CD4-positive, alpha-beta memory T cell (primary cell): ENCODE measurements around the gene CARD10. TPM values are rescaled to one million over a fixed set of nuclear protein-coding genes. Genes with fewer than 3 reads are reported as not detected.

Source experiments
- CTCF ChIA-PET: fragments of 350-600 bp; sonication (Branson Sonifier 250); formaldehyde crosslinking; loops from one replicate; lab custom pipeline; 2021; ENCODE audit warnings: inconsistent platforms; ENCODE audit not compliant: partially characterized antibody; lab: Charles Lee
- POLR2A ChIA-PET: fragments of 350-600 bp; sonication (Branson Sonifier 250); formaldehyde crosslinking; loops from one replicate; lab custom pipeline; 2021; ENCODE audit not compliant: partially characterized antibody; lab: Charles Lee
- DNase-seq, 5 donors: peaks; one replicate each; pipeline versions ENCODE4 v3.0.0 to v3.0.0-alpha.2; 2020 to 2022; ENCODE audit warnings: mixed read lengths in 1 of 5
- H3K27ac ChIP-seq: one replicate; pipeline ENCODE4 v1.7.0; 2013; ENCODE audit warnings: low read depth, low read length
- H3K27me3 ChIP-seq: 2 replicates; pipeline ENCODE4 v1.7.0; 2013; ENCODE audit warnings: mild to moderate bottlenecking, low read length, moderate library complexity; ENCODE audit not compliant: insufficient read depth
- H3K36me3 ChIP-seq: 2 replicates; pipeline ENCODE4 v1.7.0; 2013; ENCODE audit warnings: mild to moderate bottlenecking, low read length, moderate library complexity; ENCODE audit not compliant: insufficient read depth
- H3K4me1 ChIP-seq: 2 replicates; pipeline ENCODE4 v1.7.0; 2013; ENCODE audit warnings: mild to moderate bottlenecking, low read length, moderate library complexity; ENCODE audit not compliant: insufficient read depth
- H3K4me3 ChIP-seq, 2 donors: one replicate each; pipeline ENCODE4 v1.7.0; 2013; ENCODE audit warnings: low read length in 2 of 2, mild to moderate bottlenecking in 1 of 2
- H3K9me3 ChIP-seq, 2 donors: one replicate each; pipeline ENCODE4 v1.7.0; 2013; ENCODE audit warnings: low read length in 2 of 2, control low read depth in 1 of 2; ENCODE audit not compliant: control insufficient read depth in 1 of 2
- H3K27ac Mint-ChIP-seq, 7 donors: one replicate each; pipeline ENCODE4 v1.8.0; 2020 to 2021; ENCODE audit warnings: mixed read lengths in 7 of 7, mild to moderate bottlenecking in 6 of 7, inconsistent platforms in 3 of 7, moderate library complexity in 3 of 7
- H3K27me3 Mint-ChIP-seq, 2 donors: one replicate each; pipeline ENCODE4 v1.8.0; 2020 to 2021; ENCODE audit warnings: mixed read lengths in 2 of 2
- H3K36me3 Mint-ChIP-seq, 2 donors: one replicate each; pipeline ENCODE4 v1.8.0; 2020 to 2021; ENCODE audit warnings: mixed read lengths in 2 of 2, inconsistent platforms in 1 of 2, mild to moderate bottlenecking in 1 of 2
- H3K4me1 Mint-ChIP-seq, 4 donors: one replicate each; pipeline ENCODE4 v1.8.0; 2020 to 2021; ENCODE audit warnings: mixed read lengths in 4 of 4, mild to moderate bottlenecking in 1 of 4
- H3K4me3 Mint-ChIP-seq, 8 donors: one replicate each; pipeline ENCODE4 v1.8.0; 2020 to 2021; ENCODE audit warnings: mixed read lengths in 8 of 8, mild to moderate bottlenecking in 7 of 8, moderate library complexity in 6 of 8, inconsistent platforms in 3 of 8
- H3K9me3 Mint-ChIP-seq, 8 donors: one replicate each; pipeline ENCODE4 v1.8.0; 2020 to 2021; ENCODE audit warnings: mixed read lengths in 8 of 8, mild to moderate bottlenecking in 5 of 8, inconsistent platforms in 3 of 8, moderate library complexity in 1 of 8
- intact Hi-C: fragments of 100-400 bp; cut with micrococcal nuclease; formaldehyde crosslinking; loops from one replicate; pipeline ENCODE4 v1.15.1; 2023
- polyA plus RNA-seq, 2 donors: library from polyadenylated mRNA; unstranded; fragments of 300-500 nt; fragmentation: Illumina TruSeq; gene quantifications; one replicate each; pipeline ENCODE4 v1.2.3, GENCODE V29; 2021
- total RNA-seq, 2 experiments: library from RNA; stranded (reverse); gene quantifications; one replicate each; pipeline ENCODE4 v1.2.3, GENCODE V29; 2021

Gene CARD10
- total and polyA plus RNA-seq, 4 experiments from 2014 or later, result 0.42 to 0.61 TPM; not detected in 2

GRCh38 chr22:37511395-37512104 lies 7.7 kb downstream of the CARD10 start:
- Mint-ChIP-seq H3K27ac (peak overlapping the region in 1 of 7 donors; percentile 35), H3K4me3 (no peak overlapping the region), H3K9me3 (peaks cover 0 to 1% (median 0%) of the 10 kb centered on the region in 8 donors), H3K27me3 (peaks cover 0 to 4% of the 10 kb centered on the region in 2 donors), H3K36me3 (no peaks in the 10 kb centered on the region), H3K4me1 (no peaks in the 10 kb centered on the region)
- H3K9me3 ChIP-seq, result no peaks in the 10 kb centered on the region
- DNase-seq, result no peak
- POLR2A ChIA-PET, result no interaction called here
- no peaks in the 10 kb centered on the region for H3K27me3 ChIP-seq
- CTCF ChIA-PET, result no interaction called here
- H3K4me1 ChIP-seq, result no peaks in the 10 kb centered on the region
- H3K4me3 ChIP-seq, result no peak overlapping the region
- H3K36me3 ChIP-seq, result no peaks in the 10 kb centered on the region
- intact Hi-C loops, result no loop called here
- no peak overlapping the region for H3K27ac ChIP-seq

GRCh38 chr22:37510091-37510490 lies 9.1 kb downstream of the CARD10 start:
- Mint-ChIP-seq H3K4me3 (no peak overlapping the region), H3K9me3 (peaks cover 0 to 1% (median 0%) of the 10 kb centered on the region in 8 donors), H3K4me1 (no peaks in the 10 kb centered on the region), H3K36me3 (no peaks in the 10 kb centered on the region), H3K27ac (no peak overlapping the region), H3K27me3 (peaks cover 0 to 4% of the 10 kb centered on the region in 2 donors)
- intact Hi-C loops, result no loop called here
- Histone ChIP-seq H3K4me1 (no peaks in the 10 kb centered on the region), H3K27me3 (no peaks in the 10 kb centered on the region), H3K4me3 (no peak overlapping the region), H3K9me3 (no peaks in the 10 kb centered on the region), H3K27ac (no peak overlapping the region), H3K36me3 (no peaks in the 10 kb centered on the region)
- ChIA-PET POLR2A (interaction anchor here (1.0 kb wide), 1 partner anchor 24 kb away, joined by 3 read pairs; the partner anchor contains the start of gene MFNG), CTCF (no interaction called here)
- no peak for DNase-seq

GRCh38 chr22:37509059-37509860 lies 10.0 kb downstream of the CARD10 start:
- Mint-ChIP-seq H3K4me1 (no peaks in the 10 kb centered on the region), H3K27ac (no peak overlapping the region), H3K9me3 (peaks cover 0 to 1% (median 0%) of the 10 kb centered on the region in 8 donors), H3K4me3 (no peak overlapping the region), H3K36me3 (no peaks in the 10 kb centered on the region), H3K27me3 (peaks cover 0 to 4% of the 10 kb centered on the region in 2 donors)
- POLR2A ChIA-PET, result interaction anchor here (1.0 kb wide), 1 partner anchor 23 kb away, joined by 3 read pairs; the partner anchor contains the start of gene MFNG
- intact Hi-C loops, result no loop called here
- H3K27me3 ChIP-seq, result no peaks in the 10 kb centered on the region
- DNase-seq, result no peak
- no peaks in the 10 kb centered on the region for H3K4me1 ChIP-seq
- no peaks in the 10 kb centered on the region for H3K36me3 ChIP-seq
- no peak overlapping the region for H3K27ac ChIP-seq
- H3K9me3 ChIP-seq, result no peaks in the 10 kb centered on the region
- CTCF ChIA-PET, result interaction anchor here (0.7 kb wide), 1 partner anchor 11 kb away, joined by 3 read pairs; no protein-coding TSS in a partner anchor
- no peak overlapping the region for H3K4me3 ChIP-seq

GRCh38 chr22:37508431-37508992 lies 10.7 kb downstream of the CARD10 start:
- intact Hi-C loops, result no loop called here
- CTCF ChIA-PET, result interaction anchor here (0.7 kb wide), 1 partner anchor 11 kb away, joined by 3 read pairs; no protein-coding TSS in a partner anchor
- H3K36me3 ChIP-seq, result no peaks in the 10 kb centered on the region

GRCh38 chr22:37507731-37508130 lies 11.5 kb downstream of the CARD10 start:
- Mint-ChIP-seq H3K4me3 (no peak overlapping the region), H3K36me3 (no peaks in the 10 kb centered on the region), H3K27me3 (peaks cover 0 to 2% of the 10 kb centered on the region in 2 donors), H3K9me3 (peaks cover 0 to 1% (median 0%) of the 10 kb centered on the region in 8 donors), H3K27ac (no peak overlapping the region), H3K4me1 (no peaks in the 10 kb centered on the region)
- Histone ChIP-seq H3K4me3 (no peak overlapping the region), H3K27ac (no peak overlapping the region), H3K27me3 (no peaks in the 10 kb centered on the region), H3K4me1 (no peaks in the 10 kb centered on the region), H3K9me3 (no peaks in the 10 kb centered on the region), H3K36me3 (no peaks in the 10 kb centered on the region)
- DNase-seq, result no peak
- POLR2A ChIA-PET, result no interaction called here
- CTCF ChIA-PET, result interaction anchor here (2.6 kb wide), 1 partner anchor 10 kb away, joined by 10 read pairs; no protein-coding TSS in a partner anchor
- intact Hi-C loops, result no loop called here

More at GRCh38 chr22:37508431-37508992, 10.7 kb downstream of the CARD10 start:
- Histone ChIP-seq H3K27me3 (no peaks in the 10 kb centered on the region), H3K4me3 (no peak overlapping the region), H3K27ac (no peak overlapping the region), H3K4me1 (no peaks in the 10 kb centered on the region), H3K9me3 (no peaks in the 10 kb centered on the region)
- Mint-ChIP-seq H3K27me3 (peaks cover 0 to 2% of the 10 kb centered on the region in 2 donors), H3K27ac (no peak overlapping the region), H3K4me3 (no peak overlapping the region), H3K4me1 (no peaks in the 10 kb centered on the region), H3K36me3 (no peaks in the 10 kb centered on the region), H3K9me3 (peaks cover 0 to 1% (median 0%) of the 10 kb centered on the region in 8 donors)
- no peak for DNase-seq
- POLR2A ChIA-PET, result no interaction called here

- Histone ChIP-seq H3K27me3 (no peaks in the 10 kb centered on the region), H3K36me3 (no peaks in the 10 kb centered on the region), H3K4me1 (peaks cover 11% of the 10 kb centered on the region), H3K9me3 (no peaks in the 10 kb centered on the region), H3K27ac (no peak overlapping the region), H3K4me3 (no peak overlapping the region)
- POLR2A ChIA-PET, result interaction anchor here (1.4 kb wide), 1 partner anchor 34 kb away, joined by 5 read pairs; no protein-coding TSS in a partner anchor
- no peak for DNase-seq
- H3K9me3 Mint-ChIP-seq, result peaks cover 0 to 1% (median 0%) of the 10 kb centered on the region in 8 donors
- no peaks in the 10 kb centered on the region for H3K36me3 Mint-ChIP-seq
- intact Hi-C loops, result no loop called here
- no peak overlapping the region for H3K4me3 Mint-ChIP-seq
- H3K27ac Mint-ChIP-seq, result no peak overlapping the region
- H3K27me3 Mint-ChIP-seq, result peaks cover 0 to 2% of the 10 kb centered on the region in 2 donors
- H3K4me1 Mint-ChIP-seq, result peaks cover 5 to 12% (median 8%) of the 10 kb centered on the region in 4 donors
- CTCF ChIA-PET, result interaction anchor here (0.8 to 2.6 kb wide), 9 partner anchors 8 to 189 kb away, joined by 3 to 10 read pairs (median 3); no protein-coding TSS in a partner anchor
Observed at GRCh38 chr22:37505989-37506388, 13.2 kb downstream of the CARD10 start.
